Measurements from ENCODE around the gene FAM234B. TPM values are rescaled to one million over a fixed set of nuclear protein-coding genes. Genes with fewer than 3 reads are reported as not detected.

Gene FAM234B
- total RNA-seq, 6 donors from 2014 or later: 3.1 to 16.2 (median 8.8) TPM

DNA sequence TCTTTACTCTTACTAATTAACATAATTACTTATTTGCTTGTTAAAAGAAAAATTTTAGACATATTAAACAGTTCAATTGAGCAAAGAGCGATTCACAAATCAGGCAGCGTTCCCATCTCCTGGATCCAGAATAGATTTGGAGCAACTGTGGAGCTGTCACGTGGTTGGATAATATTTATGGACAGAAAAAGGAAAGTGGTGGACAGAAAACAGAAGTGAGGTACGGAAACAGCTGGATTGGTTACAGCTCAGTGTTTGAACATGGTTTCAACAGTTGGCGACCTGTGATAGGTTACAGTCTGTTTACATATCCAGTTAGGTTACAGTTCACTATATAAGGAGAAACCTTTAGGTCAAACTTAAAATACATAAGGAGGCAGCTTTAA, 19.7 kb upstream of the FAM234B start:
- TF ChIP-seq, protein P1, sequence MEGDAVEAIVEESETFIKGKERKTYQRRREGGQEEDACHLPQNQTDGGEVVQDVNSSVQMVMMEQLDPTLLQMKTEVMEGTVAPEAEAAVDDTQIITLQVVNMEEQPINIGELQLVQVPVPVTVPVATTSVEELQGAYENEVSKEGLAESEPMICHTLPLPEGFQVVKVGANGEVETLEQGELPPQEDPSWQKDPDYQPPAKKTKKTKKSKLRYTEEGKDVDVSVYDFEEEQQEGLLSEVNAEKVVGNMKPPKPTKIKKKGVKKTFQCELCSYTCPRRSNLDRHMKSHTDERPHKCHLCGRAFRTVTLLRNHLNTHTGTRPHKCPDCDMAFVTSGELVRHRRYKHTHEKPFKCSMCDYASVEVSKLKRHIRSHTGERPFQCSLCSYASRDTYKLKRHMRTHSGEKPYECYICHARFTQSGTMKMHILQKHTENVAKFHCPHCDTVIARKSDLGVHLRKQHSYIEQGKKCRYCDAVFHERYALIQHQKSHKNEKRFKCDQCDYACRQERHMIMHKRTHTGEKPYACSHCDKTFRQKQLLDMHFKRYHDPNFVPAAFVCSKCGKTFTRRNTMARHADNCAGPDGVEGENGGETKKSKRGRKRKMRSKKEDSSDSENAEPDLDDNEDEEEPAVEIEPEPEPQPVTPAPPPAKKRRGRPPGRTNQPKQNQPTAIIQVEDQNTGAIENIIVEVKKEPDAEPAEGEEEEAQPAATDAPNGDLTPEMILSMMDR (IDR thresholded peaks at IDR 0.05): no peak
- Histone ChIP-seq H3K36me3 (no peaks in the 10 kb centered on the region), H3K27ac (no peak overlapping the region), H3K4me3 (no peak overlapping the region), H3K4me1 (peaks cover 0 to 8% (median 2%) of the 10 kb centered on the region in 4 donors), H3K9me3 (no peaks in the 10 kb centered on the region), H3K27me3 (no peaks in the 10 kb centered on the region)
- WGBS, 2 donors: 61 to 76% methylated on average over 5 of the region's 5 CpGs
- ATAC-seq (ENCODE audit: low FRiP score in 2 of 2) (no peak), DNase-seq (no peak)

DNA sequence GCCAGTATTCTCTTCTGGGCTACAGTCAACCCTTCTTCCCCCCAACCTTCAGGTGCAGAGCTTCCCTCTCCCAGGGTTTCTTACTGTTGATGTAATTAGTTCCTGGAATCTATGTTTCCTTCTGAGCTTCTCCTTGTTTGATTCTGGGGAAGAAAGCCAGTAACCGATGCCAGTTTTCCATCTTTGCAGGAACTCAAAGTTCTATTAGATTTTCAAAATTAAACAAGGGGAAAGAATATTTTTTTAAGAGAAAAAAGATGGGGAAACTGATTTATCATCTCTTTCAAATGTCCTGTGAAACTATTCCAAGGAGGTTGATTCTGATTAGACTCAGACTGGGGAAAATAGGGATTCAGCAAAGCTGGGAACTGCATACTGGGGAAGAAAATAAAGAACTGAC, 17.9 kb upstream of the FAM234B start:
- ATAC-seq (ENCODE audit: low FRiP score in 2 of 2) (no peak), DNase-seq (no peak)
- Histone ChIP-seq H3K36me3 (no peaks in the 10 kb centered on the region), H3K4me3 (no peak overlapping the region), H3K4me1 (peaks cover 0 to 8% (median 2%) of the 10 kb centered on the region in 4 donors), H3K27ac (no peak overlapping the region), H3K27me3 (no peaks in the 10 kb centered on the region), H3K9me3 (no peaks in the 10 kb centered on the region)
- no peak for TF ChIP-seq POLR2A (IDR thresholded peaks at IDR 0.05)
- no peak for TF ChIP-seq EP300 (IDR thresholded peaks at IDR 0.05)
- TF ChIP-seq POLR2AphosphoS5 (IDR thresholded peaks at IDR 0.05): no peak
- TF ChIP-seq, protein P1 (IDR thresholded peaks at IDR 0.05): no peak
- WGBS, 2 donors: 49 to 59% methylated on average over 1 of the region's 1 CpG

DNA sequence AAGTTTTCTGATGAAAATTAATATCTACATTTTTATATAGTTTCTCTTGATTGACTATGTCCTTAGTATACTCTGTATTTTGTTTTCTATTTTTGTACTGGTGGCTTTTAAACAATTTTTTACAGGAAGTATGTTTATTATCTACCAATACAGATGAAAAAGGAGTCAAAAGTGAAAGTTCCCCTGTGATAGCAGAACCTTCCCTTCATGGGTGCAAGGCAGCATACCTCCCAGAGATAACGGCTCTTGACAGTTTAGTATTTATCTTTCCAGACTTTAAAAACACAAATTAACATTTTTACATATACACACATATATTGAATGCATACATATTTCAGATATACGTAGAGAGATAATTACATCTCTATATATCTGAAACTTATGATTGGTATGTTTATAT, 17.1 kb upstream of the FAM234B start:
- peaks cover 0 to 8% (median 2%) of the 10 kb centered on the region in 4 donors for H3K4me1 ChIP-seq
- WGBS, 2 donors: 55 to 63% methylated on average over 2 of the region's 2 CpGs
- no peak for DNase-seq
- H3K9me3 ChIP-seq: no peaks in the 10 kb centered on the region
- no peaks in the 10 kb centered on the region for H3K36me3 ChIP-seq
- no peaks in the 10 kb centered on the region for H3K27me3 ChIP-seq
- TF ChIP-seq EP300 (IDR thresholded peaks at IDR 0.05) (no peak), POLR2AphosphoS5 (IDR thresholded peaks at IDR 0.05) (no peak)
- TF ChIP-seq, protein P1 (IDR thresholded peaks at IDR 0.05): no peak
- no peak overlapping the region for H3K4me3 ChIP-seq
- no peak overlapping the region for H3K27ac ChIP-seq
- ATAC-seq (ENCODE audit: low FRiP score in 2 of 2): no peak

DNA sequence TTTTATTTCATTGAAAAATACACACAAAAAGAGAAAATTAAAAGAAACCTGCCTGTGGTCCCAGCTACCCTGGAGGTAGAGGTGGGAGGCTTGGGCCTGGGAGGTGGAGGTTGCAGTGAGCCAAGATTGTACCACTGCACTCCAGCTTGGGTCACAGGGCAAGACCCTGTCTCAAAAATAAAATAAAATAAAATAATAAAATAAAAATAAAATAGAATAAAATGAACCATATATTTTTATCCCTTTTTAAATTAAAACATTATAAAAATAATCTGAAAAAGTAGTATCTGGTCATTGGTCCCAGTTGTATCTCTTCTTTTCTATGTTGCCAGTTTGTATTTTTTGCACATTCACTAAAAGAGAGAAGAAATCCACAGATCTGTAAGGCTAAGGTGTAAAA, 16.7 kb upstream of the FAM234B start:
- Histone ChIP-seq H3K4me1 (peaks cover 0 to 8% (median 2%) of the 10 kb centered on the region in 4 donors), H3K27ac (no peak overlapping the region), H3K36me3 (no peaks in the 10 kb centered on the region), H3K4me3 (no peak overlapping the region), H3K27me3 (no peaks in the 10 kb centered on the region), H3K9me3 (no peaks in the 10 kb centered on the region)
- DNase-seq (no peak), ATAC-seq (ENCODE audit: low FRiP score in 2 of 2) (no peak)
- no peak for TF ChIP-seq EP300 (IDR thresholded peaks at IDR 0.05)
- TF ChIP-seq POLR2AphosphoS5 (IDR thresholded peaks at IDR 0.05): no peak
- TF ChIP-seq, protein P1 (IDR thresholded peaks at IDR 0.05): no peak
- TF ChIP-seq POLR2A (IDR thresholded peaks at IDR 0.05): no peak

DNA sequence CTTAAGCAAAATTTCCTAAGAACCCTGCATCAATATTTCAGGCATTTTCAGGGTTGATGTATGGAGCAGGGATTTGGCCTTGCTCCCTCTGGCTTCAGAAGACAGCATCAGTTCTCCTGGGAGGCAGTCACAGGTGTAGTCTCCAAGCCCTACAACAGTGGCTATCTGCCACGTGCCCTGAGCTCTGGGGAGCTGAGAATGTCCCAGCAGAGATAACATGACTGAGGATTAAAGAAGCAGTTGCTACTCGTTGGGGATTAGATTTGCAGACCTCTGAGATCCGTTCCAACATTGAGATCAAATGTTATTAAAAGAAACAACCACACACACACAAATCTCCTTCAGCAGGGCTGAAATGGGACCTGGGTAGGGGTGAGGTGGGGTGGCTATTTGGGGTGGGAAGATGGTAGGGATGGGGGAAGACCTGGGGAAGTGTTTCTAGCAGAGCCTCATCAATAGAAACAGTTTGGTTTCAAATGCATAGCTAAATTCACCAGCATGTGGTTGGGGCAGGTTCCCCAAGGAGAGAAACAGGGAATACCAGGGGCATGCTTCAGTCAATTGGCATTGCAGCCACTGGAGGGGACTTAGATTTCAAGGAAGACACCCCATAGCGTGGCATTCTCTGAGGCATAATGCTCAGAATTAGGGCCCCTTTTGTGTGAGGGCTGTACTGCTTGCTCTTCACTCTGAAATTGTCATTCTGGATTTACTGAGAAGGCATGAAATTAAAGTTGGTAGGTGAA, 15.2 kb upstream of the FAM234B start:
- H3K4me3 ChIP-seq: no peak overlapping the region
- no peaks in the 10 kb centered on the region for H3K36me3 ChIP-seq
- peaks cover 0 to 8% (median 2%) of the 10 kb centered on the region in 4 donors for H3K4me1 ChIP-seq
- no peak overlapping the region for H3K27ac ChIP-seq
- DNase-seq: no peak
- TF ChIP-seq EP300 (IDR thresholded peaks at IDR 0.05) (no peak), POLR2A (IDR thresholded peaks at IDR 0.05) (no peak), POLR2AphosphoS5 (IDR thresholded peaks at IDR 0.05) (no peak)
- TF ChIP-seq, protein P1 (IDR thresholded peaks at IDR 0.05): no peak
- H3K27me3 ChIP-seq: no peaks in the 10 kb centered on the region
- ATAC-seq (ENCODE audit: low FRiP score in 2 of 2): no peak
- 87 to 94% methylated on average over 4 of the region's 4 CpGs for WGBS, 2 donors
- H3K9me3 ChIP-seq: no peaks in the 10 kb centered on the region

All from upper lobe of left lung (tissue), 6 donors.